ENCODE results near the gene BTF3L4.
"Not testable (repeated sequence)": the region's sequence is repeated elsewhere in the genome, so short reads cannot be mapped to it uniquely, and the experiment has no call there.

Gene BTF3L4

DNA sequence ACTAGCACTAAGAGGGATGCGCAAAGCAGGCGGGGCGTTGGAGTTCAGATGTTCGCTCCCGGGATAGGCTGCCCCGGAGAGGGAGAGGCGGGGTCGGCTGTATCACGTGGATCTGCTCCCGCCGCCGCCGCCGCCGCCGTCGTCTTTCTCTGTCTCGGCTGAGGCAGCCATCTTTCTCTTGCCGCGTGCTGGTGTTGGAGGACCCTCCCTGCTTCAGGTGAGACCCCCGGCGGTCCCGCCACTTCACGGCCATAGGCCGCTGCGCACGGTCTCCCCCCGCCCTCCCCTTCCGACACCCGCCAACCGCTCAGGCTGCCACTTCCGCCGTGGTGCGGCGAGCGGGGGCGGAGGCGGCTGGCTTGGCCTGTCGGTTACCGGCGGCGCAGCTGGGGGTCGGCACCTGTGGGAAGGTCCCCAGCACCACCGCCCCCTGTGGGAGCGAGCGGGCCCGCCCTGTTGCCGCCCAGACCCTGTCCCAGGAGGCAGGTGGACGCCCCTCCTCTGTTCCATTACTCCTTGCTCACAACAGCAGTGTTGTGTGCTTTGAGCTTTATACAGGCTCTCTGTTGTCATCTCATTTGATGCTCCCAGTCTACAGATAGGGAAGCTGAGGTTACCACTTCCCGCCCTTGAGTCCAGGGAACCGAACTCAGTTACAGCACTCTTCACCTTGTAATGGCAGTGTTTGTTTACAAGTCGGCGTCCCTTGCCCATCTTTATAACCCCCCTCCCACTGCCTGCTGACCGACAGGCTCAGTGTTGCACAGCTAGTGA is at the start of gene BTF3L4:
TSS of gene BTF3L4 (plus strand) at position 133 of the 774 bp plus-strand sequence. CDS start 3,553 bp downstream, outside the sequence.
- DNase-seq = peak; percentile 95

- DNase-seq = no peak
Measured at GRCh38 chr1:52007215-52008002, 48.7 kb upstream of the BTF3L4 start.

- DNase-seq = no peak
Measured at GRCh38 chr1:52008071-52008809, 47.9 kb upstream of the BTF3L4 start.

GRCh38 chr1:52022133-52022532 is 34.0 kb upstream of the BTF3L4 start:
- no peak for DNase-seq

GRCh38 chr1:52026278-52026677 is 29.8 kb upstream of the BTF3L4 start:
- DNase-seq = no peak

DNA sequence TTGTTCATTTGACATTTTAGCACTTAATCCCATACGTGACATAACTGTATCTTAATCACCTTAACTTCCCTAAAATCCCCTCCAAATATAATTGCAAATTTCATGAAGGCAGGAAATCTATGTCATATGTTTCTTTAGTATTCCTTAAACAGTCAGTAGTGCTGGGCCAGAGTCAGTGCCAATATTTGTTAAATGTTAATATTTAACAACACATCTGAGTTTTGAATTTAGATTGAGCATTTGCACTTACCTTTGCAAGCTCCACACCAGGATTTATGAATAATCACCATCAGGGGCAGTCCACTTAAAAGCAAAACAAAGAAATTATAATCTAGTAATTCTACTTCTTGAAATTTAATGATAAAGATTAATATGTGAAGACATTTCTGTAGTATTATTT is 27.8 kb upstream of the BTF3L4 start:
- DNase-seq = no peak

- not testable (repeated sequence) for DNase-seq
Measured at GRCh38 chr1:52028839-52029238, 27.3 kb upstream of the BTF3L4 start.

GRCh38 chr1:52032124-52032784 is 23.8 kb upstream of the BTF3L4 start:
- no peak for DNase-seq

DNA sequence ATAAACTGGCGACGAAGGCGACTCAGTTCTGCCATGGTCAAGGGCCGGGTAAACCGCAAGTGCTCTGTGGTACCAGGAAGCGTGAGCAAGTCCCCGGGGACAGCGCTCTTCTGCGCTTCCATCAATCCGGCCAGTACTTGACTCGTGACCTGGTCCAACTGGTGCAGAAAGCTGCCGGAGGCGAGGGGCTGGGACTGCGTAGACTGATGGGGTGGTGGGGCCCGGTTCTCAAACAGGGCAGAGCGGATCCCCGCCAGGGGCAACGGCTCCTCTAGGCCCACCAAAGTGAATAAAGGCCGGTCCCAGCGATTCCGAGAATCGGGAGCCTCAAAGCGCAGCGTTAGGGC is 23.3 kb upstream of the BTF3L4 start:
- no peak for DNase-seq

DNA sequence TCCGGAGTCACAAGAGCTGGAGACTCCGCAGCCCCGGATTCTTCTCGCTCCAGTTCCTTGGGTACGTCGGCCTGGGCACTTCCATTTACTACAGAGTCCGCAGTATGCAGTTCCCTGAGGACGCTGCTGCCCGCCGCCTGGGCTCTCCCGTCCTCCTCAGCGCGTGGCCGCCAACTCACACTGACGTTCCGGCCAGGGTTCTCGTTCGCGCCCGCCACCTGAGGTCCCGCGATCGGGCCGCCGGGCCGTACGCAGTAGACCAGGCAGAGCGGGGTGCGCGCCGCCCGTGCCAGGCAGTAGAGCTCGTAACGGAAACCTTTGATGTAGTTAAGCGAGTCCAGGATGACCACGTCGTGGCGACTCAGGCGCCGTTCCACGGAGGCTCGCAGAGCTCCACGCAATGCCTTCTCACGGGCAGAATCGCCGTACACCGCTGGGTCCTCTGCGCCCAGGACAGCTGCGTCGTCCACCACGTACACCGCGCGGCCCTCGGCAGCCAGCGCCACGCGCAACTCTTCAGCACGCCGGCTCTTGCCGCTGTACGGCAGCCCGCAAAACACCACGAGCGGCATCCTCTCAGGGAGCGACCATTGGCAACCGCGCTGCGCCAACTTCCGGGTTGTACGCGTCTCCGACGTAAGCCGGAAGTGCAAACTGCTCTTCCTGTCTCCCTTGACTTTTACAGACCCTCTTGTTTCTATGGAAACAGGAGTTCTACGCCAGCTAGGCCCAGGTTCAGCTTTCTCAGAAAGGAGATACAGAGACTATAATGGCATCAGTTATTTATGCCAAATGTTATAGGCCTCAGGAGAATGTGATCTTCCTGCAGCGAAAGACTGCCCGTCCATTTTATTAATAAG is 22.7 kb upstream of the BTF3L4 start, which contains the start of gene KTI12:
TSS of gene KTI12 (minus strand) at position 621 of the 860 bp plus-strand sequence. CDS start at position 572, 49 bp downstream.
- DNase-seq = peak; percentile 79

DNA sequence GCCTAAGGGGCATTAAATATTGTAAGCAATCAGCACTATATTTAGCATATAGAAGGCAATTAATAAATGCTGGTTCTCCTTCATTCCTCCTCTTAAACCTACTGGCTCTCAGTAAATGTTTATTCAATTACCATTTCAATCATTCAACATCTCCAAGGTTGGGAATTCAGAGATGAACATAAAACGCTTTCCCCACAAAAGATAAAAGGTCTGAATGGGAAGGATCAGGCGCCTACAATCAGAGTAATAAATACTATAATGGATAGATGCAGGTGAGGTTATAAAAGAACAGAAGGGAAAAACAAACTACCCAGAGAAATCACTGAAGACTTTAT is 22.1 kb upstream of the BTF3L4 start:
- DNase-seq = no peak

DNA sequence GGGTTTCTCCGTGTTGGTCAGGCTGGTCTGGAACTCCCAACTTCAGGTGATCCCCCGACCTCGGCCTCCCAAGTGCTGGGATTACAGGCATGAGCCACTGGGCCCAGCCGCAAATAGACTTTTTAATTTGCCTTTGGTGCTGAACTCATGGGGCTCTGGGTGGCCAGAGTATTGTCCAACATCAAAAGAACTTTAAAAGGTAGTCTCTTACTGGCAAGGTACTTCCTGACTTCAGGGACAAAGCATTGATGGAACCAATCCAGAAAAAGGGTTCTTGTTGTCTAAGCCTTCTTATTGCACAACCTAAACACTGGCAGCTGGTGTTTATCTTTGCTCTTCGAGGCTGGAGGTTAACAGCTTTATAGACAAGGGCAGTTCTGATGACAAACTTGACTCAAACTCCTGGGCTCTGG is 18.7 kb upstream of the BTF3L4 start:
- peak; percentile 16 for DNase-seq

- DNase-seq = no peak
Measured at GRCh38 chr1:52037909-52038308, 18.2 kb upstream of the BTF3L4 start.

DNA sequence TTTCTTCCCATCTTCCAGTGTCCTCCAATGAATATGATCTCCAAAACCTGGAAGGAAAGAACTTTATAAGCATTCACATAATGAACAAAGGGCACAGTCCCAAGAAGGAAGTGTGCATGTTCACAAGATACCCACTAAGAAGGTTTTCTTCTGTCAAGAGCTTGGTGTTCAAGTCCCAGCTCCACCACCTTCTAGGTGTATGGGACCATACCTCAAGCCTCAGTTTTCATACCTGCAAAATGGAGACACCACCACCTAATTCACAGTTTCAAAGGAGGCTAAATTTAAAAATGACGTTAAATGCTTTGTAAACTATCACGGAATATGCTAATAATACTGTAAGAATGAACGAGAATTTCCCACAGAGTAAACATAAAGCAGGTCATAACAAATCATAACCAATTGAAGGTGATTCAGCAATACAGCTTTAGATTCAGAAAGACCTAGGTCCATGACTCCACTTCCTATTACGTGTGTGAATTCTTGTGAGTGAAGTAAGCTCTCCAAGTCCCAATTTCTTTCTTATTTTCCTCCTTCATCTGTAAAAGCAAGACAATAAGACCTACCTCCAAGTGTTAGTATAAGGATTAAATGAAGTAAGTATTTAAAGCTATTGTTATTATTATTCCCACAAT is 14.4 kb upstream of the BTF3L4 start:
- no peak for DNase-seq

- no peak for DNase-seq
Measured at GRCh38 chr1:52045236-52045635, 10.9 kb upstream of the BTF3L4 start.

- DNase-seq = not testable (repeated sequence)
Measured at GRCh38 chr1:52045666-52046195, 10.4 kb upstream of the BTF3L4 start.

GRCh38 chr1:52049337-52049736 is 6.8 kb upstream of the BTF3L4 start:
- not testable (repeated sequence) for DNase-seq

- no peak for DNase-seq
Measured at GRCh38 chr1:52053862-52054261, 2.2 kb upstream of the BTF3L4 start.

GRCh38 chr1:52054496-52055065 is 1.5 kb upstream of the BTF3L4 start:
- no peak for DNase-seq

GRCh38 chr1:52055066-52055865 is 829 bp upstream of the BTF3L4 start, which contains the start of gene TXNDC12:
Gene TXNDC12 (minus strand): TSS chr1:52055191. CDS start chr1:52055096, 95 bp downstream.
- peak; percentile 87 for DNase-seq
